ENCODE measurements around the gene GNMT.
A peak's percentile ranks its signal among the peaks of the same experiment; 100 is the strongest.

Gene GNMT

DNA sequence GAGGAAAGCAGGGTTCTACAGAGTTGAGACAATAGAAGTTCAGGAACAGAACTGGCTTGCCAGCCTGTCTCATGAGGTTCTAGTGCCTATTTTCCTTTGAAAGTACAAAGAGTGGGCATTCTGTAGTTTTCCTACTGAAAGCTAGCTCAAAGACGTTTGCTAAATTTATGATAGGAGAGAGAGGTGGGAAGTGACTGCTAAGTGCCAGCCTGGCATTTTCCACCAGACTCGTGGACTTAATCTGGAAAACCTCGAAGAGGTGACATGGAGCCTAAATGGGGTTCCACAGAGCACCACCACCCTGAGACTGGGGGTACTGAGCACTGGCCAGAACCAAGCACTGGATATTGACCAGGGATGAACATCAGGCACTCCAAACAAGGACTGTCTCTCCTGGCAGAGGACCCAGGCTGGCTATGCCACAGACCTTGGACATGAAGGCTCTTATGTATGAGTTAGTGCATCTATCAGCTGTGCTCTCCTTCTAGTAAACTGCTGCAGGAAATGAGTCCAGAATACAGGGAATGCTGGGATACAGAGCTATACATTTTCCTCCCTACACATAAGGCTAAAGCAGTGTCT lies 11.3 kb downstream of the GNMT start:
- Histone ChIP-seq H3K27me3 (ENCODE audit: control insufficient read depth, insufficient read depth, low read length, poor library complexity, severe bottlenecking) (no peaks in the 10 kb centered on the region), H3K27ac (ENCODE audit: insufficient read depth, low read depth, low read length, poor library complexity, severe bottlenecking) (no peak overlapping the region), H3K36me3 (ENCODE audit: control insufficient read depth, insufficient read depth, low read length) (no peaks in the 10 kb centered on the region), H3K4me1 (ENCODE audit: control insufficient read depth, insufficient read depth, low read length) (no peaks in the 10 kb centered on the region), H3K4me3 (ENCODE audit: insufficient read depth, low read depth, low read length) (no peak overlapping the region), H3K9me3 (ENCODE audit: control insufficient read depth, low read length) (no peaks in the 10 kb centered on the region)
- WGBS, 2 experiments: 91 to 95% methylated on average over 3 of the region's 3 CpGs

DNA sequence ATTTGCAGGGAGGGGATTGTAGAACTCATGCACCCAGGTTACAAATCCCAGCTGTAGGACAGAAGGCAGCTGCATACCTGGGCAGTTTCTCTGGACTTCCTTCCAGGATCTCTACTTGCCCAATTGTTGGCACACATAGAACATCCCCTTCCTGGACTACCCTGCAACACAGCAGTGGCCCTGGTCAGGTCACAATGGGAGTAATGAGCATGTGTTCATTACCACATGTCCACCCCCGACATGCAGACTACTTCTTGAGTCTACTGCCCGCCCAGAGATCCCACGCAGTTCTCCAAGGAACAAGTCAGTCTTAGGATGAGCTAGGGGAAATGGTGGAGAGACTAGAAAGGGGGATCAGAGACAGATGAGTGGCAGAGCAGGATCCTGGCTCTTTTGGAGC lies 13.4 kb downstream of the GNMT start:
- Histone ChIP-seq H3K4me1 (ENCODE audit: control insufficient read depth, insufficient read depth, low read length) (peaks cover 3% of the 10 kb centered on the region), H3K36me3 (ENCODE audit: control insufficient read depth, insufficient read depth, low read length) (no peaks in the 10 kb centered on the region), H3K27me3 (ENCODE audit: control insufficient read depth, insufficient read depth, low read length, poor library complexity, severe bottlenecking) (no peaks in the 10 kb centered on the region), H3K9me3 (ENCODE audit: control insufficient read depth, low read length) (no peaks in the 10 kb centered on the region), H3K27ac (ENCODE audit: insufficient read depth, low read depth, low read length, poor library complexity, severe bottlenecking) (no peak overlapping the region), H3K4me3 (ENCODE audit: insufficient read depth, low read depth, low read length) (no peak overlapping the region)
- WGBS, 2 experiments: 94 to 95% methylated on average over 3 of the region's 3 CpGs

DNA sequence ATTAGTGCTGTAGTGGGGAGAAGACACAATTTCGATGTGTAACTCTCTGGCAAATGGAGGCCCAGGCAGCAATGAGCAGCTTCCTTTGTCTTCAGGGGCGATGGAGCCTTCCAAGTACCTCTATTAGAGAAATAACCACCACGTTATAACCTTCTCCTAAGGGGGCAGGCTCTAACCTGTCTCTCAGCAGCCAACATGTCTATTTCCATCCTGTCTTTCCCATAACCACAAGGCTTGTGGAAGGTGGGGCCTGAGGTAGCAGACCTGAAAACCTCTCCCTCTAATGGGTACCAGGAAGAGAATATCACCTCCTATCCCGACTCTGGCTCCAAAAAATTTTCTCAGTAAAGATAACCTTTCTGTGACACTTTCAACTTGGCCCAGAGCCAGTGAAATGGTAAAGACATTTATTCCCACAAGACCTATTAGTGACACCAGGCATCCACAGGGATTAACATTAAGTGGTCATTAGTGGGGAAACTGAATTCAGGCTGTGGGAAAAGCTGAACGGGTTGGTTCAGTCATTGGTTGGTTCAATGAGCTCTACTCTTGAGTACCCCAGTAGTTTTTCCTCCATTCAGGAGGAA lies 14.5 kb downstream of the GNMT start:
- H3K4me1 ChIP-seq (ENCODE audit: control insufficient read depth, insufficient read depth, low read length): peaks cover 3% of the 10 kb centered on the region
- 93 to 94% methylated on average over 5 of the region's 5 CpGs for WGBS, 2 experiments
- no peak overlapping the region for H3K27ac ChIP-seq (ENCODE audit: insufficient read depth, low read depth, low read length, poor library complexity, severe bottlenecking)
- H3K9me3 ChIP-seq (ENCODE audit: control insufficient read depth, low read length): no peaks in the 10 kb centered on the region
- H3K36me3 ChIP-seq (ENCODE audit: control insufficient read depth, insufficient read depth, low read length): no peaks in the 10 kb centered on the region
- H3K27me3 ChIP-seq (ENCODE audit: control insufficient read depth, insufficient read depth, low read length, poor library complexity, severe bottlenecking): no peaks in the 10 kb centered on the region
- no peak overlapping the region for H3K4me3 ChIP-seq (ENCODE audit: insufficient read depth, low read depth, low read length)

DNA sequence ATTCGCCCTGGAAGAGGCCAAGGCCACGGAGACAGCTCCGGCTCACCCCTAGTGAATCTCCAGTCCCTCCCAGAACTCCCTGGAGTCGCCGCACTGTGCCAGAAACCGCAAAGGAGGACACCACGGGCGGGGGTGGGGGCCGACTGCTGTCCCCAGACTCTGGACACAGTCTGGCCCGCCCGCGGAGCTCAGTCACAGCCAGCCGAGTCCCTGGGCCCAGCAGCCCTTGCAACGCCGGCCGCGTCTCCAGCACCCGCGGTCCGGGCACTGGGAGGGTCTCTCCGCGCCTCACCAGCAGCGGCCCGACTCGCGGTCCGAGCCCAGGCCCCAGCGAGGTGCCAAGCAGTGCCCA lies 17.9 kb downstream of the GNMT start:
- 2 to 3% methylated on average over 28 of the region's 28 CpGs for WGBS, 2 experiments
- Histone ChIP-seq H3K27me3 (ENCODE audit: control insufficient read depth, insufficient read depth, low read length, poor library complexity, severe bottlenecking) (no peaks in the 10 kb centered on the region), H3K36me3 (ENCODE audit: control insufficient read depth, insufficient read depth, low read length) (no peaks in the 10 kb centered on the region), H3K9me3 (ENCODE audit: control insufficient read depth, low read length) (no peaks in the 10 kb centered on the region), H3K27ac (ENCODE audit: insufficient read depth, low read depth, low read length, poor library complexity, severe bottlenecking) (no peak overlapping the region), H3K4me3 (ENCODE audit: insufficient read depth, low read depth, low read length) (peak overlapping the region; percentile 83), H3K4me1 (ENCODE audit: control insufficient read depth, insufficient read depth, low read length) (peaks cover 3% of the 10 kb centered on the region)

DNA sequence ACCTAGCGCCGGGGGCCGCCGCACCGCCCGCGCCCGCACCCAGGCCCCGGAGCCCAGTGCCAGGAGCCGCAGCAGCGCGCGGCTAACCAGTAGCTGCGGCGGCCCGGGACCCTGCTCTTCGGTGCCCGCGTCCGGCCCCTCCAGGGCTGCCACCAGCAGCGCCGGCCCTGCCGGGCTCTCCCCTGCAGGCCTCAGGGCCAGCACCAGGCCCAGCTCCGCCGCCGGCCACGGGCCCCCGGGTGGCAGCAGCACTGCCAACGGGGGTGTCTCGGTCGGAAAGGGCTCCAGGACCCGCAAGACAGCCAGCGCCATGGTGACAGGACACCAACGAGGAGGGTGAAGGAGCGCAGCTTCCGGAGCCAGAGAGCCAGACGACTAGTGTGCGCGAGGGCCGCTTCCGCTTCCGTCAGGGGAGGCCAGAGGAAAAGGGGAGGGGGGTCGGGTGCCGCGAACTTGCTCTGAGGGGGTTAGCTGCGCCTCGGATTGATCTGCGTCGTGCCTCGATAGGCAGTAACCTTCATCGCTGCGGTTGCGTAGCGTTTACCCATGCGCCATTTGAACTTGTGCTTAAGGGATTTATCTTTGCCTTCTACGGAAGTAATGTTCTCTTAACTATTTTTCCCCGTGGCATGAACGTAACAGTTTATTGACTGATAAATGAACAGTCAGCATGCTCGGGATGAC lies 18.4 kb downstream of the GNMT start, which contains the start of gene PEX6:
PEX6 (minus strand) TSS at position 343 of the 684 bp plus-strand sequence; CDS start at position 312, 31 bp downstream.
- Histone ChIP-seq H3K4me1 (ENCODE audit: control insufficient read depth, insufficient read depth, low read length) (peaks cover 3% of the 10 kb centered on the region), H3K27me3 (ENCODE audit: control insufficient read depth, insufficient read depth, low read length, poor library complexity, severe bottlenecking) (no peaks in the 10 kb centered on the region), H3K36me3 (ENCODE audit: control insufficient read depth, insufficient read depth, low read length) (no peaks in the 10 kb centered on the region), H3K4me3 (ENCODE audit: insufficient read depth, low read depth, low read length) (peak within 1 kb of the TSS; percentile 83), H3K9me3 (ENCODE audit: control insufficient read depth, low read length) (no peaks in the 10 kb centered on the region), H3K27ac (ENCODE audit: insufficient read depth, low read depth, low read length, poor library complexity, severe bottlenecking) (no peak within 1 kb of the TSS)
- 1% methylated on average over 59 of the region's 59 CpGs for WGBS, 2 experiments

DNA sequence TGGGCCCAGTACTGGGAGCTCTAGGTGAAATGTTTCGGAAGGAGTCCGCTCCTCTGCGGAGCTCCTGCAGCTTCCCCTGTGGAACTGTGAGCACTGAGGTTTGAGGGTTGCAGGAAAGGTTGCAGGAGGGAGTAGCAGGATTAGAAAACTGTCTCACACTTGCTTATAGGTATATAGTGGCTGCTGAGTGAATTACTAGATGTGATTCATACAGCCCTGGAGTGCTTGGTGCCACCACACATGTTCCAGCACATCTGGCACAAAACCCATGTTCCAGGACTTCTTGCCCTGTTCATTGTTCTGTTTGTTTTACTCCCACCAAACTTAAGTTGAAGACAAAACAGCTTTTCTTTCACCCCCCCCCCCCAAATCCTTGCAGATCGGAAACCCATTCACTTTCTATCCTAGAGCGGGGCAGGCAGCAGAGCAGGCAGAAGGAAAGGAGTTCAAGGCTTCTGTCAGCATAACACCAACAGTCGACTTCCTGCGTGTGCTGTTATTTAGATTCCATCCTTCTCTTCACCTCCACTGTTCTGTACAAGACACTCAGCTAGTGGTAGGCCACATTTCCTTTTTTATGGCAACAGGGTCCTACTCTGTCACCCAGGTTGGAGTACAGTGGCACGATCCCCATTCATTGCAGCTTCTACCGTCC lies 19.1 kb downstream of the GNMT start:
- Histone ChIP-seq H3K36me3 (ENCODE audit: control insufficient read depth, insufficient read depth, low read length) (no peaks in the 10 kb centered on the region), H3K4me3 (ENCODE audit: insufficient read depth, low read depth, low read length) (peak overlapping the region; percentile 83), H3K27ac (ENCODE audit: insufficient read depth, low read depth, low read length, poor library complexity, severe bottlenecking) (no peak overlapping the region), H3K27me3 (ENCODE audit: control insufficient read depth, insufficient read depth, low read length, poor library complexity, severe bottlenecking) (no peaks in the 10 kb centered on the region), H3K4me1 (ENCODE audit: control insufficient read depth, insufficient read depth, low read length) (peaks cover 3% of the 10 kb centered on the region), H3K9me3 (ENCODE audit: control insufficient read depth, low read length) (no peaks in the 10 kb centered on the region)
- 70 to 72% methylated on average over 9 of the region's 9 CpGs for WGBS, 2 experiments

DNA sequence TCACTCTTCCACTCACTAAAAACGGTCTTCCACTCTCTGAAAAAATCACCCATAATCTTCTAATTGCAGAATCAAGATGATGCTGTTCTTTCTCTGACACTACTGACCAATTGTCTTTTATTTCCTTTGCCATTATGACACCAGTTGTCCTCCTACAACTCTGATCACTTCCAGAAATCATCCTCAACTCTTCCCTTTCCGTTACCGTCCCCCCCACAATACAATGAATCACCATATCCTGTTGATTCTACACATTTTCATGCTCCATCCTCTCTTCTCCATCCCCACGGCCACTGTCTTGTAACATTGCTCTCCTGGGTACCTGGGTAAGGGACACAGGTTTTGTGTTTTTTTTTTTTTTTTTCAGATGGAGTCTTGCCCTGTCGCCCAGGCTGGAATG lies 21.3 kb downstream of the GNMT start:
- no peaks in the 10 kb centered on the region for H3K36me3 ChIP-seq (ENCODE audit: control insufficient read depth, insufficient read depth, low read length)
- H3K4me3 ChIP-seq (ENCODE audit: insufficient read depth, low read depth, low read length): no peak overlapping the region
- no peaks in the 10 kb centered on the region for H3K9me3 ChIP-seq (ENCODE audit: control insufficient read depth, low read length)
- H3K27ac ChIP-seq (ENCODE audit: insufficient read depth, low read depth, low read length, poor library complexity, severe bottlenecking): no peak overlapping the region
- H3K27me3 ChIP-seq (ENCODE audit: control insufficient read depth, insufficient read depth, low read length, poor library complexity, severe bottlenecking): no peaks in the 10 kb centered on the region
- H3K4me1 ChIP-seq (ENCODE audit: control insufficient read depth, insufficient read depth, low read length): peaks cover 12% of the 10 kb centered on the region
- 89 to 91% methylated on average over 5 of the region's 5 CpGs for WGBS, 2 experiments

DNA sequence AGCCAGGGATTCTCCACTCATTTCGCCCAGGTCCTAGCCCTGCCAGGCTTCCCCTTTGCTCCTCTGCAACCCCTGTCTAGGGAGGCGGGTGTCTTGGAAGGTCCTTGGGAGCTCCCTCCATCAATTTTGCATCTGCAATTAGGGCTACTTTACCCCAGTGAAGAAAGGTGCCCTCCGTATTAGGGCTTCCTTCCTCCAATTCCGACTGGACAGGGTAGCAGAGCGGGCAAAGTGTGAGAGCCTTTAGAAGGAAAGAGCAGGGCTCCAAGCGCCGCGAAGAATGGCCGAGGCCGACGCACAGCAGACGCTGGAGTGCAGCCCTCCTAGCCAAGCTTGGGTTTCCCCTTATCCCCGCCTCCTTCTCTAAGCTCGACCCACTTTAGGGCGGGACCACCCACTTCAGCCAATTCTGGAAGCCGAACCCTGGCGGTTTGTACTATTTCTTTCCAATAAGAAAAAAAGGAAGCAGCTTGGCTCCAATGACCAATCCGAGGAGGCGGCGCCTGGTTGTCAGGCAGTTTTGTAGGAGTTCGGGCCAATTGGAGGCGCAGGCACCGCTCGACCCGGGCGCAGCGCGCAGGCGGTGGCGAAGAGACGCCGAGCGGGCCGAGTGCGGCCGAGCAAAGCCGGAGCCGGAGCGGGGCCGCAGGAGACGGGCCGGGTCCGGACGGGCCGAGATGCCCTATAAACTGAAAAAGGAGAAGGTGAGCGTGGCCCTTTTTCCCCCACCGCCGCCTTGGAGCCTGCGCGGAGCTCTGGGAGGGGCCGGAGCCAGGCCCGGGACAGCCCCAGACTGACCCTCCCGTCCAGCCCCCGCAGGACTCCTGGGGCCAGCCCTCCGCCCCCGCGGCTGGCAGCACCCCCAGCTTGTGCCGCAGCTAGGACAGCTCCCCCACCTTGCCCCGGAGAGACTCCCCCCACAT lies 23.7 kb downstream of the GNMT start, which contains the start of gene PPP2R5D:
PPP2R5D (plus strand) TSS at position 570 of the 923 bp plus-strand sequence; CDS start at position 678, 108 bp downstream.
- WGBS, 2 experiments: 1% methylated on average over 58 to 59 of the region's 59 CpGs
- Histone ChIP-seq H3K9me3 (ENCODE audit: control insufficient read depth, low read length) (no peaks in the 10 kb centered on the region), H3K4me1 (ENCODE audit: control insufficient read depth, insufficient read depth, low read length) (peaks cover 10% of the 10 kb centered on the region), H3K36me3 (ENCODE audit: control insufficient read depth, insufficient read depth, low read length) (peaks cover 3% of the 10 kb centered on the region), H3K27ac (ENCODE audit: insufficient read depth, low read depth, low read length, poor library complexity, severe bottlenecking) (peak within 1 kb of the TSS; percentile 70), H3K4me3 (ENCODE audit: insufficient read depth, low read depth, low read length) (peak within 1 kb of the TSS; percentile 74), H3K27me3 (ENCODE audit: control insufficient read depth, insufficient read depth, low read length, poor library complexity, severe bottlenecking) (no peaks in the 10 kb centered on the region)

DNA sequence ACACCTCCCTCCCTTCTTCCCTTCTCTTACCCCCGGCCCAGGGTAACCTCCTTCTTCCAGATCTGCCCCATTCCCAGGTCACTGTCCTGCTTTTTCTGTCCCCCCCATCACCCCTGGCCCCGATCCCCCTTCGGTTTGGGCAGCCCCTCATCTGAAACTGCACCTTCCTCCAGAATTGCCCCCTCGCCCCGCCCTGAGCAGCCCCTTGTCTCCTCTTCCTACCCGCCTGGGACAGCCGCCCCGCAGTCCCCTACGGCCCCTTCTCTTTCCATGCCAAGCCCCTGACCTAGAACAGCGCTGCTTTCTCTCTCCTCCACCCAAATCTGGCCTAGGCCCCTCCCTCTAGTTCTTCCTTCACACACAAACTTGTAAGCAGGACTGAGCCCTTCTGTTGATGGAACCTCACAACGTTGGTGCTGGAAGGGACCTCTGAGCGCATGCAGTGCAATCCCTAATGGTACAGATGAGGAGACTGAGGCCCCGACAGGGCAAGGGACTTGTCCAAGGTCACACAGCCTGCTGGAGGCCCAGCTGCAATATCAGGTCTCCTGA lies 24.4 kb downstream of the GNMT start:
- Histone ChIP-seq H3K4me3 (ENCODE audit: insufficient read depth, low read depth, low read length) (peak overlapping the region; percentile 74), H3K27ac (ENCODE audit: insufficient read depth, low read depth, low read length, poor library complexity, severe bottlenecking) (no peak overlapping the region), H3K4me1 (ENCODE audit: control insufficient read depth, insufficient read depth, low read length) (peaks cover 10% of the 10 kb centered on the region), H3K27me3 (ENCODE audit: control insufficient read depth, insufficient read depth, low read length, poor library complexity, severe bottlenecking) (no peaks in the 10 kb centered on the region), H3K9me3 (ENCODE audit: control insufficient read depth, low read length) (no peaks in the 10 kb centered on the region), H3K36me3 (ENCODE audit: control insufficient read depth, insufficient read depth, low read length) (peaks cover 3% of the 10 kb centered on the region)
- WGBS, 2 experiments: 19 to 21% methylated on average over 13 of the region's 13 CpGs
